Activated T-cell treated with anti-CD3 and anti-CD28 coated beads, Interleukin-2, amount 50 U/mL, for 4 hours (primary cell): ENCODE measurements around the gene ABCC4. TPM values are rescaled to one million over a fixed set of nuclear protein-coding genes. Genes with fewer than 3 reads are reported as not detected.
"Not testable (repeated sequence)": the region's sequence is repeated elsewhere in the genome, so short reads cannot be mapped to it uniquely, and the experiment has no call there.

Experiments
- ATAC-seq, 2 donors: fragments of 200-7000 bp; cut with Tn5 transposase; one replicate each; pipeline ENCODE4 v1.10.0; 2021
- DNase-seq: peaks from one replicate; pipeline ENCODE4 v3.0.0-alpha.2; 2020
- H3K27me3 Mint-ChIP-seq: one replicate; pipeline ENCODE4 v1.8.0; 2021; ENCODE audit warnings: low read depth, mixed read lengths
- H3K36me3 Mint-ChIP-seq: one replicate; pipeline ENCODE4 v1.8.0; 2022; ENCODE audit warnings: mixed read lengths; ENCODE audit not compliant: insufficient read depth
- H3K4me1 Mint-ChIP-seq: one replicate; pipeline ENCODE4 v1.8.0; 2021; ENCODE audit warnings: low read depth, mixed read lengths
- H3K4me3 Mint-ChIP-seq: one replicate; pipeline ENCODE4 v1.8.0; 2021; ENCODE audit warnings: mild to moderate bottlenecking, moderate library complexity, mixed read lengths
- H3K9me3 Mint-ChIP-seq: one replicate; pipeline ENCODE4 v1.8.0; 2021; ENCODE audit warnings: mixed read lengths
- total RNA-seq, 3 donors: library from RNA; stranded (reverse); gene quantifications; one replicate each; pipeline ENCODE4 v1.2.1, GENCODE V29; 2021

The ABCC4 gene
- total RNA-seq, 3 donors from 2014 or later: 17.6 to 18.5 (median 18.3) TPM

DNA sequence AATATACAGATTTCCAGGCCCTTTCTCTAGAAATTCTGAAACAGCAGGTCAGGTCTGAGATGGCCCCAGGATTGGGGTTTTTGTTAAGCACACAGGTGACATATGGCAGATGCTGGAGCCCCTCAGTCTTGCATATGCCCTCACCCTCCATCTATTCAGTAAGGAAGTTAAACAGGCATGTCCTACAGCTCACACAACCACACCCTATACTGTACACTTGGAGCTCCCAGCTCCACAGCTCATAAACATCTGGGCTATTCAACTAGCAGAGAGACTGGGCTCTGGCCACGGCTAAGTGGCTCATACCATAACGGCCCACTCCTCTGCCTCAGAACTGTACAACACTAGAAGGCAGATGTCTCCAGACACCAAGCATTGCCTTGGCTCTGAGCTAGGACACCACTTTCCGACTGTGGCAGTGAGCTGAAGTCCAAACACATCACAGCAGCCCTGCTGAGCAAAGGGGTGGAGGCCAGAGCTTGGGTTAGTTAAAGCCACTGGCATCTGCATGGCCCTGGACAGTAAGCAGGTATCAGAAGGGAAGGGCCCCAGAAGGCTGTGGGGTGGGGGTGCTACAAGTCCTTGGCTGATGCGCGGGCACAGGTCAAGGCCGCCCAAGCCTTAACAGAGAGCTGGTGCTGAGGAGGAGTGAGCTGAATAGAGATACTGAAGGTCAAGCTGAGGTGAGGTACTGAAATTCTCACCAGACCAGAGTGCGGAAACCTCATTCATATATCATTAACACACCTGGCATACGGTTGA lies 79.1 kb downstream of the ABCC4 start:
- Mint-ChIP-seq H3K4me1 (peaks cover 7% of the 10 kb centered on the region), H3K9me3 (no peaks in the 10 kb centered on the region), H3K4me3 (no peak overlapping the region), H3K27me3 (no peaks in the 10 kb centered on the region), H3K36me3 (peaks cover 23% of the 10 kb centered on the region)
- ATAC-seq: no peak
- DNase-seq: no peak

DNA sequence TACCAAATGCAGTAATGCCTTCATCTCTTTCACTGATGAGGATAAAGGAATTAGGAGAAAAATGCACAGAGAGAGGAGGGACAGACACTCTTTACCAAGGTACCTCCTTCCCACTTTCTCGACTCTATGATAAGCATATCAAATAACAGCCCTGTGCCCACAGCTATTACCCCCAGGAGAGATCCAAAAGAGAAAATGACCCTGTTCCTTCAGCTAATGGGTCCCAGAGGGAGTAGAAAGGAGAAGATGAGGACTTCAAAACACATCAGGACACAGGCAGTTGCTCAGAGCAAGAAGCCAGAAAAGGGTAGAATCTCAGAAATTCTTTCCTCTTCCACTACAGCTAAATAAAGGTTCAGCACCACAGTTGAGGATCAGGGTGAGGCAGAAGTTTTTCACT lies 80.6 kb downstream of the ABCC4 start:
- ATAC-seq (no peak), DNase-seq (no peak)
- H3K9me3 Mint-ChIP-seq: no peaks in the 10 kb centered on the region
- no peaks in the 10 kb centered on the region for H3K27me3 Mint-ChIP-seq
- H3K4me3 Mint-ChIP-seq: no peak overlapping the region
- H3K4me1 Mint-ChIP-seq: no peaks in the 10 kb centered on the region
- peaks cover 23% of the 10 kb centered on the region for H3K36me3 Mint-ChIP-seq

DNA sequence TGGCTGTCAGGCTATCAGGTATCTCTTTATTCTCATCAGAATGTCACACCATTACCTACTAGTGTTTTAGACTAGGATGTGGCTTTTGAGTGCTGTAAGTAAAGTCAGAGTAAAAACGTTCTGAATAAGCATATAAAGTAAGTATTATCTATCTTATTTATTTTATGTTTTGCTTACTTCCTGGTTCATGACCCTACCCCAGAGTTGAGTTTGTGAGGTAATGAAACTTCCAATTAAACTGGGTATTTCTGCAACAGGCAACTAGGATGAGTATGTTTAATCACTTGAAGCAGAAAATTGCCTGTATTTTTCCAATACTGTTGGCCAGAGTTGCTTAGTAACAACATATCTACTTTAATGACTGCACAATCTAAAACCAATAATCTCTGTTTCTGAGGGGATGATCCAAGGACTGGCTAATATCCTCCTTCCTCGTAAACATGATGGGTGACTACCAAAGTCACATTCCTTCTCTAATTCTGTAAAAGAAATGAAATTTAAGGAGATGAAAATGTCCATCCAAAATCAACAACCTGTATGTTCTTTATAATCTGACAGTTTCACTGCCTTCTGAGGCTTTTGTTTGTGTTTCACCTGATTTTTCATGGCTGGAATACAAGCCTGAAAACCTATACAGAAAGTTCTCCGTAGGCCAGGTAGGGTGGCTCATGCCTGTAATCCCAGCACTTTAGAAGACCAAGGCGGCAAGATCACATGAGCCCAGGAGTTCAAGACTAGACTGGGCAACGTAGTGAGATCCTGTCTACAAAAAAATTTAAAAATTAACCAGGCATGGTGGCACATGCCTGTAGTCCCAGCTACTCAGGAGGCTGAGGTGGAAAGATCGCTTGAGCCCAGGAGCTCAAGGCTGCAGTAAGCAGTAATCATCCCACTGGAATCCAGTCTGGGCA lies 83.1 kb downstream of the ABCC4 start:
- Mint-ChIP-seq H3K9me3 (no peaks in the 10 kb centered on the region), H3K4me1 (no peaks in the 10 kb centered on the region), H3K4me3 (no peak overlapping the region), H3K36me3 (peaks cover 30% of the 10 kb centered on the region), H3K27me3 (no peaks in the 10 kb centered on the region)
- no peak for ATAC-seq
- DNase-seq: no peak

DNA sequence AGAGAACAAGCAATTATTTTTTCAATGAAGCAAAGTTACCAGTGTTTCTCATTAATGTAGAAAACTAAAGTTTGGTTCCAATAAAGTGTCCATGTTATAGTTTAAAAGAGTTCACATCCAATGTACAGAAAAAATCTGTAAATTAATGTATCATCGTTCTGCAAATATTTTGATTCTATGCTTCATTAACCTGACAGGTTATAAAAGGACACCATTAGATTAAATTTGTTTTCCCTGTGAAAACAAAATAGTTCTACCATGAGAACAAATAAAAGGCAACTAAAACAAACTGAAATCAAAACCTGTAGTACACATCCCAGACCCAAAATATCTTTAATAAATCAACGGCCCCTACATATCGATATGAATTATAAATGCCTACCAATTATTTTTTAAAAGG lies 85.1 kb downstream of the ABCC4 start:
- H3K9me3 Mint-ChIP-seq: no peaks in the 10 kb centered on the region
- no peak overlapping the region for H3K4me3 Mint-ChIP-seq
- DNase-seq (no peak), ATAC-seq (no peak)
- H3K36me3 Mint-ChIP-seq: peaks cover 41% of the 10 kb centered on the region
- no peaks in the 10 kb centered on the region for H3K4me1 Mint-ChIP-seq
- no peaks in the 10 kb centered on the region for H3K27me3 Mint-ChIP-seq

DNA sequence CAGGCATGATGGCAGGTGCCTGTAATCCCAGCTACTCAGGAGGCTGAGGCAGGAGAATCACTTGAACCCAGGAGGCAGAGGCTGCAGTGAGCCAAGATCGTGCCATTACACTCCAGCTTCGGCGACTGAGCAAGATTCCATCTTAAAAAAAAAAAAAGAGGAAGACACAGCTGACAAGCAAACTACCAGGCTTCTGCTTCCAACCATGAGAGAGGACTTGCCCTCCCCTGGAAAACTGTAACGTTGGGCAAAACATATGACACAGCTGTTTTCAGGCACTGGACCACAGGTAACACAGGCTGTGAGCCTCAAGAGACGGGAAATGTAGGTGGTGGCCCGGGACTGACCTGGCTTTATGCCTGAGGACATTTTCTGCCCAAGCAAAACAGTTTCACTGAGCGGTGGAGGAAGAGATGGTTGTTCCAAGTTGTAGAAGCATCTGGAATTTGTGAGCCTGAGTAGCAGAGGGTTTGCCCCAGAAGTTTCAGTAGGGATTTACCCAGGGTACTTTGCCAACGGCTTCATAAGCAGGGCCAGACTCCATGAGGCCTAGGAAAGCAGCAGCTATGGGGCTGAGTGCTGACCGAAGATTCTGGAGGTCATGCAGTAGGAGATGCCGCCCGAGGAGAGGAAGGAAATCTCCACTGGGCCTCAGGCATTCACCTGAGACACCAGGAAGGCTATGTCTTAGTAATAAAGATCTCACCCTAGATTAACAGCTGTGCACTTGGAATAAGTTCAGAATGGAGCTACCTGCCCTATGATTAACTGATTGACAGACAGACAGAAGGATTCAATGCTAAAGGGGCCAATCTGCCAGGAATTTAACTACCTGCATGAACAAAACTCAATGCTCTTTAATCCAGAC lies 88.0 kb downstream of the ABCC4 start:
- no peaks in the 10 kb centered on the region for H3K27me3 Mint-ChIP-seq
- ATAC-seq: no peak
- H3K4me1 Mint-ChIP-seq: no peaks in the 10 kb centered on the region
- no peak overlapping the region for H3K4me3 Mint-ChIP-seq
- H3K36me3 Mint-ChIP-seq: peaks cover 34% of the 10 kb centered on the region
- no peak for DNase-seq
- H3K9me3 Mint-ChIP-seq: no peaks in the 10 kb centered on the region

DNA sequence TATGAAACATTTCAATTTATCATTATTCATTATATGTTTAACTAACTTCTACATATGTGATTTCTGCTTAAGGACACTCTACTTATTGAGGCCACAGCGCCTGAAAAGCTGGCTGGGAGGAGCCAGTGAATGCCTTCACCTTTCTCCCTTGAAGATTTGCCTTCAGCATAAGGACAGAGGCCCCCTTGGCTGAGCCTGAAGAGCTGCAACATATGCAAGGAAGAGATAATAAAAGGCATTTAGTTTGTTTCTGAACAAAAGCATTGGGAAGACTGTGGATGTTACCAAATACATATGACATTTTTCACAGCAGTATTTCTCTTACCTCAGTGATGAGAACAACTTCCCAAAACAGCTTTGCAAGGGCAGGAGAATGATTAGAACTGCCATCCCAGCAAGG lies 92.1 kb downstream of the ABCC4 start:
- Mint-ChIP-seq H3K27me3 (no peaks in the 10 kb centered on the region), H3K4me3 (no peak overlapping the region), H3K9me3 (no peaks in the 10 kb centered on the region), H3K36me3 (peaks cover 53% of the 10 kb centered on the region), H3K4me1 (no peaks in the 10 kb centered on the region)
- ATAC-seq (no peak), DNase-seq (no peak)

GRCh38 chr13:95207769-95208366 lies 93.4 kb downstream of the ABCC4 start:
- no peak for ATAC-seq
- H3K36me3 Mint-ChIP-seq: peaks cover 53% of the 10 kb centered on the region
- H3K9me3 Mint-ChIP-seq: no peaks in the 10 kb centered on the region
- H3K4me3 Mint-ChIP-seq: no peak overlapping the region
- no peaks in the 10 kb centered on the region for H3K4me1 Mint-ChIP-seq
- no peaks in the 10 kb centered on the region for H3K27me3 Mint-ChIP-seq
- no peak for DNase-seq

DNA sequence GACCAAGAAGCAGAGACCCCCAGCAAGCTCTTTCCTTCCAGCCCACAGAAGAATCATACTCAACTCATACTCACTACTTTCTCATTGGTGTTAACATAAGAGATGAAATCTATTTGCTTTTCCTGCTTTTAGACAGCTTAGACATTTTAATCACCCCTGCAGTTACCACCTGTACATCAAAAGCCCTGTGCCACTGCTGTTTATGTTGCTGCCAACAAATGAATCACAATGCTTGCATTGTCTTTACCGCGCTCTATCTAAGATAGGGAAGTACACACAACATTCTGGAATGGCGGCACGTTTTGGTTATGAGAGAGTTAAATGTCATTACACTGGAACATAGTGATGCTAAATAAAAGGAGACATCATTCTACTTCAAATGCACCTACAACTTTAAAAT lies 95.1 kb downstream of the ABCC4 start:
- DNase-seq (no peak), ATAC-seq (no peak)
- no peaks in the 10 kb centered on the region for H3K27me3 Mint-ChIP-seq
- no peaks in the 10 kb centered on the region for H3K9me3 Mint-ChIP-seq
- H3K36me3 Mint-ChIP-seq: peaks cover 51% of the 10 kb centered on the region
- no peaks in the 10 kb centered on the region for H3K4me1 Mint-ChIP-seq
- H3K4me3 Mint-ChIP-seq: no peak overlapping the region

DNA sequence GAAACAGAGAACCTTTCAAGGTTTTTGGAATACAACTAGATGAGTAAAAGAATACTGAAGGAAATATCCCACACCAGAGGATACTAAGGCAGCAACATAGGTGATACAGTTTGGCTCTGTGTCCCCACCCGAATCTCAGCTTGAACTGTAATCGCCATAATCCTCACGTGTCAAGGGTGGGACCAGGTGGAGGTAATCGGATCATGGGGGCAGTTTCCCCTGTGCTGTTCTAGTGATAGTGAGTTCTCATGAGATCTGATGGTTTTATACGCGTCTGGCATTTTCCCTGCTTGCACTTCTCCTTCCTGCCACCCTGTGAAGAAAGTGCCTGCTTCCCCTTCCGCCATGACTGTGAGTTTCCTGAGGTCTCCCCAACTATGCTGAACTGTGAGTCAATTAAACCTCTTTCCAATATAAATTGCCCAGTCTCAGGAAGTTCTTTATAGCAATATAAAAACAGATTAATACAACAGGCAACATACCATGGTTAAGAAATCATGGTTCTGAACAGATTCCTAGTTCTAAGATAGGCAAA lies 97.0 kb downstream of the ABCC4 start:
- DNase-seq (no peak), ATAC-seq (no peak)
- Mint-ChIP-seq H3K27me3 (no peaks in the 10 kb centered on the region), H3K9me3 (no peaks in the 10 kb centered on the region), H3K4me1 (no peaks in the 10 kb centered on the region), H3K36me3 (peaks cover 55% of the 10 kb centered on the region), H3K4me3 (no peak overlapping the region)

- peaks cover 56% of the 10 kb centered on the region for H3K36me3 Mint-ChIP-seq
- H3K4me1 Mint-ChIP-seq: no peaks in the 10 kb centered on the region
- H3K9me3 Mint-ChIP-seq: no peaks in the 10 kb centered on the region
- no peak for DNase-seq
- peak in 1 of 2 donors; percentile 27 for ATAC-seq
- no peaks in the 10 kb centered on the region for H3K27me3 Mint-ChIP-seq
- H3K4me3 Mint-ChIP-seq: no peak overlapping the region
Measured at GRCh38 chr13:95201814-95202651, 99.2 kb downstream of the ABCC4 start.

- H3K4me3 Mint-ChIP-seq, H3K9me3 Mint-ChIP-seq, H3K4me1 Mint-ChIP-seq, H3K27me3 Mint-ChIP-seq, DNase-seq, ATAC-seq: not testable (repeated sequence)
- peaks cover 43% of the 10 kb centered on the region for H3K36me3 Mint-ChIP-seq
Measured at GRCh38 chr13:95200386-95200957, 100.8 kb downstream of the ABCC4 start.

DNA sequence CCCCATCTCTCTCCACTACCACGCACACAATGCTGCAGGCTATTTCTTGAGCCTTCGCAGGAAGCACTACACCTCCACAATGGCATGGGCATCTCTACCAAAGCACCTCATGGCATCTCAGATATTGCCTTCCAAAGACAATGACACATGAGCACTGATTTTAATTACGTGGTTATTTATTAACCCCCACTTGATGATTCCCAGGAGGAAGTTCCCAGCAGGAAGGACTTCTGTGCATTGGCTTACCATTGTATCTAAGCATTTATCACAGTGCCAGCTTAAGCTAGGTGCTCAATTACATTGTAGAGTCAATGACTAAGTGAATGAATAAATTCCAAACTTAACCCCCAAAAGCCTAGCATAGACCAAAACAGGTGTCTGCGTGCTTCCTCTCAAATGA lies 101.4 kb downstream of the ABCC4 start:
- Mint-ChIP-seq H3K4me3 (no peak overlapping the region), H3K4me1 (no peaks in the 10 kb centered on the region), H3K36me3 (peaks cover 43% of the 10 kb centered on the region), H3K9me3 (no peaks in the 10 kb centered on the region), H3K27me3 (no peaks in the 10 kb centered on the region)
- DNase-seq (no peak), ATAC-seq (no peak)

GRCh38 chr13:95198606-95199005 lies 102.6 kb downstream of the ABCC4 start:
- not testable (repeated sequence) for ATAC-seq, H3K9me3 Mint-ChIP-seq, DNase-seq, H3K4me3 Mint-ChIP-seq, H3K4me1 Mint-ChIP-seq, H3K27me3 Mint-ChIP-seq
- peaks cover 36% of the 10 kb centered on the region for H3K36me3 Mint-ChIP-seq
